ENCODE data around the gene ZNF398. TPM values are rescaled to one million over a fixed set of nuclear protein-coding genes. Genes with fewer than 3 reads are reported as not detected.

ZNF398 gene
- total and polyA plus RNA-seq, 9 of the 15 experiments (the other 6 are each of a cell fraction or from before 2014, with no cell fraction given): 4.0 to 18.6 (median 10.4) TPM

DNA sequence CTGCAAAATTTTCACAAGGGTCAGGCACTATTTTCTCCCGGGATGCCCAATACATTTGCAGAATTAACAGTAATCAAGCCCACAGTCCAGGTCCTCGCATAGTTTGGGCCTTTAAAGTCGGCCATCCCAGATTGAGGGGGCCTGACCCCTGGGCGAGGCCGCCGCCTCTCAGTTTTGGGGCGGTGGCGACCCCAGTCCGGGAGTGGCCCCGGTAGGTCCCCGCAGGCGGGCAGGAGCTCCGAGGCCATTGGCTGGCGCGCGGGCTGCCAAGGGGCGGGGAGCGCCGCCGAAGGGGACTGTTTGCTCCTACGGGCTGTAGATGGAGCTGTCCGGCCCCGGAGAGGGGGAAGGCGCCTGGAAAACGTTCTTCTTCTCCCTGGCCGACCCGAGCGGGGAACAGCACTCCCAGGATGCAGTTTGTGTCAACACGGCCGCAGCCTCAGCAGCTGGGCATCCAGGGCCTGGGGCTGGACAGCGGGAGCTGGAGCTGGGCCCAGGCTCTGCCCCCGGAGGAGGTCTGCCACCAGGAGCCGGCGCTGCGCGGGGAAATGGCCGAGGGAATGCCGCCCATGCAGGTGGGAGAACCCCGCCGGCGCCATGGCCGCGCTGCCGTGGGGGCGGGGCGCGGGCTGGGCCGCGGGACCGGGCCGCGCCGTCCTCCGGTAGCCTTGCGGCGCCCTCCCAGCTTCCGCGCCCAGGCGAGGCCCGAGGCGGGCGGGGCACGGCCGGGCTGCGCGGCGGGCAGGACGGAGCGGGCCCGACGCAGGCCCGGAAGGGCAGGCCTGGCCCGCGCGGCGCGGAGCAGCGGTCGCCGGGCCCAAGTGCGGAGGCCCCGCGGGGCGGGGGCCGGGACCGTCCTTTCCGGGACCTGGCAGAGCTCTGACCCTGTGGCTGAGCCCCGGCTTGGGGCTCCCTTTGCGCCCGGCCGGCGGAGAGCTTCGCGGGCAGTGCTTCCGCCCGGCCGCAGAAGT lies 48.2 kb downstream of the ZNF398 start, which contains the start of gene ZNF282 (continued):
- peak; percentile 64; the same call in 1 of the 2 replicates for TF ChIP-seq PML (IDR thresholded peaks at IDR 0.05; ENCODE audit: low read length)
- TF ChIP-seq SMAD4 (CRISPR knock-in tag; conservative IDR thresholded peaks at IDR 0.05): peak; percentile 72; the same call in 1 of the 2 replicates
- TF ChIP-seq TEAD4 (IDR thresholded peaks at IDR 0.05; ENCODE audit: low read length): 0 out of 2 replicates have a peak, but pooled peaks have one; percentile 28
- peak; percentile 76; the same call in 1 of the 2 replicates for TF ChIP-seq TEAD4 (CRISPR knock-in tag; IDR thresholded peaks at IDR 0.05; ENCODE audit: borderline replicate concordance)
- peak; percentile 6; the same call in 1 of the 2 replicates for TF ChIP-seq ZNF165 (CRISPR knock-in tag; IDR thresholded peaks at IDR 0.05; ENCODE audit: borderline replicate concordance)
- TF ChIP-seq POLR2H (tag; IDR thresholded peaks at IDR 0.05; ENCODE audit: low read depth): no peak
- peak; percentile 98 to 99 for TF ChIP-seq FOXA3 (CRISPR knock-in tag; conservative IDR thresholded peaks at IDR 0.05 in 1 of 2, IDR thresholded peaks at IDR 0.05 in 1 of 2)
- no peak for TF ChIP-seq ZNF507 (tag; conservative IDR thresholded peaks at IDR 0.05)
- TF ChIP-seq YY1 (IDR thresholded peaks at IDR 0.05; ENCODE audit: borderline replicate concordance in 1 of 3, control insufficient read depth in 1 of 3, extremely low read depth in 1 of 3, insufficient read depth in 3 of 3, insufficient read length in 1 of 3, insufficient replicate concordance in 2 of 3, low read depth in 1 of 3, low read length in 2 of 3): peak; percentile 69 to 82 (median 81)
- TF ChIP-seq NR4A1 (CRISPR knock-in tag; IDR thresholded peaks at IDR 0.05): no peak; the same call in 1 of the 2 replicates
- TF ChIP-seq NR4A1 (tag; IDR thresholded peaks at IDR 0.05): no peak; the same call in none of the 2 replicates
- peak; percentile 68 for TF ChIP-seq SMAD1 (IDR thresholded peaks at IDR 0.05; ENCODE audit: low read depth, low read length, partially characterized antibody)
- peak; percentile 90 for TF ChIP-seq TARDBP (IDR thresholded peaks at IDR 0.05)
- 0 out of 2 replicates have a peak, but pooled peaks have one; percentile 14 for TF ChIP-seq CBFA2T3 (IDR thresholded peaks at IDR 0.05)
- TF ChIP-seq RBBP5 (IDR thresholded peaks at IDR 0.05; ENCODE audit: borderline replicate concordance, insufficient read depth, low read length, poor library complexity, severe bottlenecking): peak; percentile 99
- TF ChIP-seq, protein P1, sequence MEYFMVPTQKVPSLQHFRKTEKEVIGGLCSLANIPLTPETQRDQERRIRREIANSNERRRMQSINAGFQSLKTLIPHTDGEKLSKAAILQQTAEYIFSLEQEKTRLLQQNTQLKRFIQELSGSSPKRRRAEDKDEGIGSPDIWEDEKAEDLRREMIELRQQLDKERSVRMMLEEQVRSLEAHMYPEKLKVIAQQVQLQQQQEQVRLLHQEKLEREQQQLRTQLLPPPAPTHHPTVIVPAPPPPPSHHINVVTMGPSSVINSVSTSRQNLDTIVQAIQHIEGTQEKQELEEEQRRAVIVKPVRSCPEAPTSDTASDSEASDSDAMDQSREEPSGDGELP (CRISPR knock-in tag; IDR thresholded peaks at IDR 0.05; ENCODE audit: borderline replicate concordance): peak; percentile 97
- TF ChIP-seq HSF4 (CRISPR knock-in tag; IDR thresholded peaks at IDR 0.05; ENCODE audit: borderline replicate concordance): 0 out of 2 replicates have a peak, but pooled peaks have one; percentile 8
- TF ChIP-seq HLTF (IDR thresholded peaks at IDR 0.05): no peak
- peak; percentile 49 for TF ChIP-seq CREB1 (IDR thresholded peaks at IDR 0.05)
- no peak for TF ChIP-seq CREB1 (CRISPR knock-in tag; IDR thresholded peaks at IDR 0.05)
- TF ChIP-seq NRF1 (conservative IDR thresholded peaks at IDR 0.05 in 1 of 2, IDR thresholded peaks at IDR 0.05 in 1 of 2): peak; percentile 56 to 61
- peak; percentile 96 for TF ChIP-seq FIP1L1 (IDR thresholded peaks at IDR 0.05; ENCODE audit: low read depth, low read length, poor library complexity, severe bottlenecking)
- TF ChIP-seq, protein P2, sequence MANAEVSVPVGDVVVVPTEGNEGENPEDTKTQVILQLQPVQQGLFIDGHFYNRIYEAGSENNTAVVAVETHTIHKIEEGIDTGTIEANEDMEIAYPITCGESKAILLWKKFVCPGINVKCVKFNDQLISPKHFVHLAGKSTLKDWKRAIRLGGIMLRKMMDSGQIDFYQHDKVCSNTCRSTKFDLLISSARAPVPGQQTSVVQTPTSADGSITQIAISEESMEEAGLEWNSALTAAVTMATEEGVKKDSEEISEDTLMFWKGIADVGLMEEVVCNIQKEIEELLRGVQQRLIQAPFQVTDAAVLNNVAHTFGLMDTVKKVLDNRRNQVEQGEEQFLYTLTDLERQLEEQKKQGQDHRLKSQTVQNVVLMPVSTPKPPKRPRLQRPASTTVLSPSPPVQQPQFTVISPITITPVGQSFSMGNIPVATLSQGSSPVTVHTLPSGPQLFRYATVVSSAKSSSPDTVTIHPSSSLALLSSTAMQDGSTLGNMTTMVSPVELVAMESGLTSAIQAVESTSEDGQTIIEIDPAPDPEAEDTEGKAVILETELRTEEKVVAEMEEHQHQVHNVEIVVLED (CRISPR knock-in tag; IDR thresholded peaks at IDR 0.05): 0 out of 2 replicates have a peak, but pooled peaks have one; percentile 39
- TF ChIP-seq EGR1 (conservative IDR thresholded peaks at IDR 0.05): 0 out of 2 replicates have a peak, but pooled peaks have one; percentile 15

Data from K562 (cell line).